PC-9 (cell line): ENCODE measurements around the gene TNPO2. TPM values are rescaled to one million over a fixed set of nuclear protein-coding genes. Genes with fewer than 3 reads are reported as not detected.
"Not testable (repeated sequence)": the region's sequence is repeated elsewhere in the genome, so short reads cannot be mapped to it uniquely, and the experiment has no call there.

ENCODE experiments used
- BruUV-seq: library from RNA; stranded (reverse); fragments of 400-500 nt; replicated peaks from 2 replicates; lab custom pipeline; 2021; lab: Mats Ljungman, UMichigan
- CTCF ChIA-PET: fragments of 300-600 bp; sonication (Branson Sonifier 250); formaldehyde crosslinking; loops from one replicate; lab custom pipeline; 2022; ENCODE audit warnings: antibody characterized with exemption; lab: Charles Lee
- POLR2A ChIA-PET: fragments of 300-600 bp; sonication (Branson Sonifier 250); formaldehyde crosslinking; loops from one replicate; lab custom pipeline; 2022; ENCODE audit warnings: antibody characterized with exemption; ENCODE audit not compliant: unreplicated experiment; lab: Charles Lee
- DNase-seq, 2 experiments: peaks; one replicate each; pipeline versions ENCODE4 v3.0.0 to v3.0.0-alpha.2; 2015 to 2022; ENCODE audit warnings: mixed read lengths in 1 of 2
- H2AFZ ChIP-seq: fragments of 200-600 bp; sonication (generic); 2 replicates; pipeline ENCODE4 v1.8.1; 2017; ENCODE audit warnings: antibody characterized with exemption
- H3F3A ChIP-seq: fragments of 200-600 bp; sonication (generic); 2 replicates; pipeline ENCODE4 v1.8.1; 2017; ENCODE audit warnings: antibody characterized with exemption, mild to moderate bottlenecking, low read depth; ENCODE audit not compliant: insufficient read depth
- H3K27ac ChIP-seq: fragments of 200-600 bp; sonication (generic); 2 replicates; pipeline ENCODE4 v1.6.1; 2016; ENCODE audit warnings: mixed run types
- H3K27me3 ChIP-seq: fragments of 200-600 bp; sonication (generic); 2 replicates; pipeline ENCODE4 v1.6.1; 2016; ENCODE audit warnings: low read depth, mixed run types; ENCODE audit not compliant: insufficient read depth
- H3K36me3 ChIP-seq: fragments of 200-600 bp; sonication (generic); 2 replicates; pipeline ENCODE4 v1.6.1; 2016; ENCODE audit warnings: low read depth, mixed run types
- H3K4me1 ChIP-seq: fragments of 200-600 bp; sonication (generic); replicated peaks from 2 replicates; pipeline ENCODE4 v1.6.1; 2016; ENCODE audit warnings: mixed run types; ENCODE audit not compliant: insufficient read depth
- H3K4me2 ChIP-seq: fragments of 200-600 bp; sonication (generic); 2 replicates; pipeline ENCODE4 v1.6.1; 2017; ENCODE audit warnings: mixed run types
- H3K4me3 ChIP-seq: fragments of 200-600 bp; sonication (generic); 2 replicates; pipeline ENCODE4 v1.6.1; 2016; ENCODE audit warnings: mixed run types
- H3K79me2 ChIP-seq: fragments of 200-600 bp; sonication (generic); 2 replicates; pipeline ENCODE4 v1.6.1; 2017; ENCODE audit warnings: low read depth, mixed run types
- H3K9me2 ChIP-seq: fragments of 200-600 bp; sonication (generic); 2 replicates; pipeline ENCODE4 v1.8.1; 2017; ENCODE audit warnings: mild to moderate bottlenecking; ENCODE audit not compliant: insufficient read depth
- H3K9me3 ChIP-seq: fragments of 200-600 bp; sonication (generic); 2 replicates; pipeline ENCODE4 v1.8.1; 2016; ENCODE audit warnings: low read depth; ENCODE audit not compliant: insufficient read depth
- H4K20me1 ChIP-seq: fragments of 200-600 bp; sonication (generic); 2 replicates; pipeline ENCODE4 v1.8.1; 2017; ENCODE audit not compliant: insufficient read depth
- CTCF ChIP-seq: fragments of 200-600 bp; sonication (generic); conservative IDR thresholded peaks from 2 replicates; pipeline ENCODE4 v1.6.1; 2017; ENCODE audit warnings: mixed run types, antibody characterized with exemption, mild to moderate bottlenecking, moderate library complexity
- EZH2 ChIP-seq: fragments of 200-600 bp; sonication (generic); IDR thresholded peaks from 2 replicates; pipeline ENCODE4 v1.8.0; 2017; ENCODE audit warnings: antibody characterized with exemption, low read depth
- intact Hi-C: fragments of 100-400 bp; cut with micrococcal nuclease; formaldehyde crosslinking; loops from one replicate; pipeline ENCODE4 v1.10.0; 2022; ENCODE audit not compliant: unreplicated experiment
- total RNA-seq: library from RNA; stranded (reverse); gene quantifications from 2 replicates; pipeline ENCODE4 v1.2.3, GENCODE V29; 2021

TNPO2 gene
- total RNA-seq, 1 experiment from 2014 or later: 77.5 TPM

GRCh38 chr19:12685831-12686230 lies 37.9 kb downstream of the TNPO2 start:
- no peak overlapping the region for H3K4me2 ChIP-seq
- no TSS peak for BruUV-seq
- intact Hi-C loops: no loop called here
- no peak overlapping the region for H3K4me3 ChIP-seq
- DNase-seq: no peak
- no peak overlapping the region for H3K27ac ChIP-seq
- no peaks in the 10 kb centered on the region for H3K9me3 ChIP-seq
- H3K27me3 ChIP-seq: no peaks in the 10 kb centered on the region
- no peaks in the 10 kb centered on the region for H3K79me2 ChIP-seq
- H3K36me3 ChIP-seq: no peaks in the 10 kb centered on the region
- TF ChIP-seq CTCF: no peak
- H3K4me1 ChIP-seq: 0 out of 2 replicates have a peak, but pooled peaks cover 5% of the 10 kb centered on the region
- no peaks in the 10 kb centered on the region for H3K9me2 ChIP-seq
- no peak overlapping the region for H2AFZ ChIP-seq
- ChIA-PET CTCF (no interaction called here), POLR2A (interaction anchor here (0.7 kb wide), 1 partner anchor 23 kb away, joined by 3 read pairs; no protein-coding TSS in a partner anchor)
- H4K20me1 ChIP-seq: no peaks in the 10 kb centered on the region; the same call in 1 of the 2 replicates
- H3F3A ChIP-seq: peaks cover 35% of the 10 kb centered on the region

GRCh38 chr19:12681074-12681987 lies 42.4 kb downstream of the TNPO2 start, which contains the start of gene DHPS:
DHPS (minus strand) TSS chr19:12681880; CDS start chr19:12681766, 114 bp downstream.
- Histone ChIP-seq H3K79me2 (peaks cover 19% of the 10 kb centered on the region), H2AFZ (peak within 1 kb of the TSS; percentile 93), H3K27ac (peak within 1 kb of the TSS; percentile 98), H3K4me3 (peak within 1 kb of the TSS; percentile 76), H3K9me3 (no peaks in the 10 kb centered on the region), H3K36me3 (peaks cover 19% of the 10 kb centered on the region), H3K4me1 (peaks cover 11% of the 10 kb centered on the region; the same call in 1 of the 2 replicates), H3F3A (peaks cover 52% of the 10 kb centered on the region), H3K4me2 (peak within 1 kb of the TSS; percentile 75), H3K27me3 (no peaks in the 10 kb centered on the region), H4K20me1 (peaks cover 24% of the 10 kb centered on the region), H3K9me2 (no peaks in the 10 kb centered on the region)
- intact Hi-C loops: loop anchor here (1.0 kb wide), 1 partner anchor 56 kb away; the partner anchor contains the start of gene GET3
- TF ChIP-seq EZH2 (no peak), CTCF (peak; percentile 30; the same call in 1 of the 2 replicates)
- ChIA-PET CTCF (interaction anchor here (0.5 to 0.8 kb wide), 4 partner anchors 12 to 622 kb away, joined by 3 to 5 read pairs (median 4); no protein-coding TSS in a partner anchor), POLR2A (interaction anchor here (0.5 to 0.6 kb wide), 3 partner anchors 15 to 188 kb away, joined by 3 to 7 read pairs (median 6); partner anchors contain the start of genes MAN2B1 and WDR83)
- BruUV-seq: TSS peak; percentile 71
- DNase-seq: peak; percentile 93 to 98

- CTCF ChIA-PET: interaction anchor here (0.7 kb wide), 1 partner anchor 113 kb away, joined by 8 read pairs; no protein-coding TSS in a partner anchor
- peaks cover 30% of the 10 kb centered on the region for H3K36me3 ChIP-seq
Observed at GRCh38 chr19:12680034-12680433, 43.7 kb downstream of the TNPO2 start.

GRCh38 chr19:12678039-12678438 lies 45.7 kb downstream of the TNPO2 start:
- H3K9me3 ChIP-seq, BruUV-seq, H3K4me3 ChIP-seq, DNase-seq, intact Hi-C loops, H3K27ac ChIP-seq, H3K4me2 ChIP-seq, H3K9me2 ChIP-seq, H3K27me3 ChIP-seq, POLR2A ChIA-PET, H2AFZ ChIP-seq: not testable (repeated sequence)
- Histone ChIP-seq H3K36me3 (peaks cover 30% of the 10 kb centered on the region), H3K79me2 (peaks cover 19% of the 10 kb centered on the region), H3F3A (peaks cover 46% of the 10 kb centered on the region), H4K20me1 (peaks cover 28% of the 10 kb centered on the region), H3K4me1 (peaks cover 11% of the 10 kb centered on the region; the same call in 1 of the 2 replicates)
- CTCF ChIA-PET: interaction anchor here (0.6 to 1.1 kb wide), 2 partner anchors 132 to 169 kb away, joined by 4 to 10 read pairs; no protein-coding TSS in a partner anchor

More at GRCh38 chr19:12680034-12680433, 43.7 kb downstream of the TNPO2 start:
- TF ChIP-seq CTCF (no peak), EZH2 (no peak)
- intact Hi-C loops: no loop called here
- Histone ChIP-seq H3K27me3 (no peaks in the 10 kb centered on the region), H3F3A (peaks cover 58% of the 10 kb centered on the region), H3K9me3 (no peaks in the 10 kb centered on the region), H3K9me2 (no peaks in the 10 kb centered on the region), H3K27ac (peak overlapping the region; percentile 98; the same call in 1 of the 2 replicates), H3K4me2 (peak overlapping the region; percentile 75), H3K4me3 (peak overlapping the region; percentile 76; the same call in 1 of the 2 replicates), H4K20me1 (peaks cover 28% of the 10 kb centered on the region), H2AFZ (no peak overlapping the region), H3K4me1 (peaks cover 11% of the 10 kb centered on the region; the same call in 1 of the 2 replicates), H3K79me2 (peaks cover 19% of the 10 kb centered on the region)
- POLR2A ChIA-PET: no interaction called here
- no peak for DNase-seq
- BruUV-seq: no TSS peak
